ENCODE measurements around the gene MDFIC.

GRCh38 chr7:115015619-115016018 lies 93.7 kb downstream of the MDFIC start:
- no peak for TF ChIP-seq CTCF (IDR thresholded peaks at IDR 0.05)
- no peak for TF ChIP-seq SIN3A (IDR thresholded peaks at IDR 0.05; ENCODE audit: borderline replicate concordance, insufficient read depth, low read depth, low read length)
